ENCODE measurements around the gene SUGT1.

Gene SUGT1

DNA sequence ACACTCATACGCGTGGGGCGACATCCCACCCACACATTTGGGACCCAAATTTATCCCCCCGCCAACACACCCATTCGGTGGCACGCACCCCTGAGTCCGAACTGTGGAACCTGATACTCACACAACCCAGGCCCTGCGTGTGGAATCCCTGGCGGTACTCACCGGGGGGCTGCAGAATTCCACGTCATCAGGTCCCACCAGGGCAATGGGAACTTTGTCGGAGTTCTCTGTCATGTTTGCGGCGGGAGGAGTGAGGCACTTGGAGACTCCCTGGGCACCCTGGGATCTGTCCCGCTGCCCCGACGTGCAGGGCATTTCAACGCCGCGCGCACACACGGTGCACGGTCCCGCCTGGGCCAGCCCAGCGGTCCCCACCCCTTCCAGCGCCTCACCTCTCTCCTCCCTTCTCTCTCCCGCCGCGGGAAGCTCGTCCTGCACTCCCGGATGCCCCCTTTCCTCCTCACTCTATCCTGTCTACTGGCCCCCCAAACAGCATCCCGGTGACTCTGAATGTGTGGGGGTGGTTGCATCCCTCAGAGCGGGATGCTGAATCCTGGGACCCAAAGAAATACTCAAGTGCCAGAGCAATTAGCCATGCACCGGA, 86.9 kb downstream of the SUGT1 start, which contains the start of gene CNMD:
Gene CNMD, minus strand, starts transcription at position 353 of the 604 bp plus-strand sequence. Its CDS starts 119 bp downstream, at position 234.
- peak; percentile 9 for ATAC-seq
- Mint-ChIP-seq H3K4me1 (peaks cover 7% of the 10 kb centered on the region), H3K27me3 (peaks cover 50% of the 10 kb centered on the region), H3K27ac (no peak within 1 kb of the TSS), H3K36me3 (peaks cover 5% of the 10 kb centered on the region), H3K9me3 (peaks cover 6% of the 10 kb centered on the region), H3K4me3 (peak within 1 kb of the TSS; percentile 45)

- Mint-ChIP-seq H3K9me3 (peaks cover 6% of the 10 kb centered on the region), H3K27me3 (peaks cover 64% of the 10 kb centered on the region), H3K4me3 (no peak overlapping the region), H3K27ac (no peak overlapping the region), H3K4me1 (peaks cover 7% of the 10 kb centered on the region), H3K36me3 (peaks cover 5% of the 10 kb centered on the region)
- ATAC-seq: no peak
These were observed 90.9 kb downstream of the SUGT1 start for GRCh38 chr13:52743569-52743968.

GRCh38 chr13:52743988-52744387, 91.4 kb downstream of the SUGT1 start:
- no peak overlapping the region for H3K27ac Mint-ChIP-seq
- peaks cover 5% of the 10 kb centered on the region for H3K36me3 Mint-ChIP-seq
- H3K27me3 Mint-ChIP-seq: peaks cover 64% of the 10 kb centered on the region
- peaks cover 6% of the 10 kb centered on the region for H3K9me3 Mint-ChIP-seq
- no peak for ATAC-seq
- H3K4me1 Mint-ChIP-seq: peaks cover 7% of the 10 kb centered on the region
- no peak overlapping the region for H3K4me3 Mint-ChIP-seq

GRCh38 chr13:52744842-52745375, 92.3 kb downstream of the SUGT1 start:
- no peak overlapping the region for H3K4me3 Mint-ChIP-seq
- peaks cover 5% of the 10 kb centered on the region for H3K36me3 Mint-ChIP-seq
- peaks cover 56% of the 10 kb centered on the region for H3K27me3 Mint-ChIP-seq

GRCh38 chr13:52746141-52746540, 93.5 kb downstream of the SUGT1 start:
- peaks cover 5% of the 10 kb centered on the region for H3K36me3 Mint-ChIP-seq
- H3K9me3 Mint-ChIP-seq: peaks cover 6% of the 10 kb centered on the region
- H3K4me1 Mint-ChIP-seq: no peaks in the 10 kb centered on the region
- ATAC-seq: no peak
- H3K27me3 Mint-ChIP-seq: peaks cover 49% of the 10 kb centered on the region
- no peak overlapping the region for H3K4me3 Mint-ChIP-seq
- no peak overlapping the region for H3K27ac Mint-ChIP-seq

More at GRCh38 chr13:52744842-52745375, 92.3 kb downstream of the SUGT1 start:
- ATAC-seq: no peak
- Mint-ChIP-seq H3K27ac (no peak overlapping the region), H3K9me3 (peaks cover 6% of the 10 kb centered on the region), H3K4me1 (peaks cover 1% of the 10 kb centered on the region)

- Mint-ChIP-seq H3K36me3 (no peaks in the 10 kb centered on the region), H3K27ac (no peak overlapping the region), H3K4me1 (no peaks in the 10 kb centered on the region), H3K4me3 (no peak overlapping the region), H3K9me3 (no peaks in the 10 kb centered on the region), H3K27me3 (peaks cover 50% of the 10 kb centered on the region)
- no peak for ATAC-seq
These were observed 96.8 kb downstream of the SUGT1 start for GRCh38 chr13:52749419-52749818.
